ENCODE results near the gene CORO1C. TPM values are rescaled to one million over a fixed set of nuclear protein-coding genes. Genes with fewer than 3 reads are reported as not detected.
A peak's percentile ranks its signal among the peaks of the same experiment; 100 is the strongest.

Gene CORO1C
- total RNA-seq, 4 donors from 2014 or later, result 24.7 to 47.6 (median 30.9) TPM

DNA sequence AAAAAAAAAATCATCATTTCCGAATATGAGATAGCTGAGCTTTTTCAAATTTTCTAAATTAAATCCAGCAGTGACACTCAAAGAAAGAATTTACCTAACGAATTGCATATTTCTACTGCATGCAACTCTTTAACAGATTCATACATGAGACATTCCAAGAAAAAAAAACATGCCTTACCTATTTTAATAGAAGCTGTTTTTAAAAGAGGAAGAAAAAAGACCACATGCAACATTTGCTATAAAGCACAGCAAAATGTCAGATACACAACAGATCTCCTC is 18.5 kb downstream of the CORO1C start:
- Histone ChIP-seq H3K4me1 (peaks cover 66 to 71% of the 10 kb centered on the region in 2 donors), H3K9me3 (no peaks in the 10 kb centered on the region), H3K36me3 (no peaks in the 10 kb centered on the region), H3K27ac (no peak overlapping the region), H3K27me3 (no peaks in the 10 kb centered on the region), H3K4me3 (no peak overlapping the region)
- ATAC-seq, result no peak
- TF ChIP-seq, protein P1, sequence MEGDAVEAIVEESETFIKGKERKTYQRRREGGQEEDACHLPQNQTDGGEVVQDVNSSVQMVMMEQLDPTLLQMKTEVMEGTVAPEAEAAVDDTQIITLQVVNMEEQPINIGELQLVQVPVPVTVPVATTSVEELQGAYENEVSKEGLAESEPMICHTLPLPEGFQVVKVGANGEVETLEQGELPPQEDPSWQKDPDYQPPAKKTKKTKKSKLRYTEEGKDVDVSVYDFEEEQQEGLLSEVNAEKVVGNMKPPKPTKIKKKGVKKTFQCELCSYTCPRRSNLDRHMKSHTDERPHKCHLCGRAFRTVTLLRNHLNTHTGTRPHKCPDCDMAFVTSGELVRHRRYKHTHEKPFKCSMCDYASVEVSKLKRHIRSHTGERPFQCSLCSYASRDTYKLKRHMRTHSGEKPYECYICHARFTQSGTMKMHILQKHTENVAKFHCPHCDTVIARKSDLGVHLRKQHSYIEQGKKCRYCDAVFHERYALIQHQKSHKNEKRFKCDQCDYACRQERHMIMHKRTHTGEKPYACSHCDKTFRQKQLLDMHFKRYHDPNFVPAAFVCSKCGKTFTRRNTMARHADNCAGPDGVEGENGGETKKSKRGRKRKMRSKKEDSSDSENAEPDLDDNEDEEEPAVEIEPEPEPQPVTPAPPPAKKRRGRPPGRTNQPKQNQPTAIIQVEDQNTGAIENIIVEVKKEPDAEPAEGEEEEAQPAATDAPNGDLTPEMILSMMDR (IDR thresholded peaks at IDR 0.05 in 4 of 5, conservative IDR thresholded peaks at IDR 0.05 in 1 of 5), result no peak
- no peak for TF ChIP-seq POLR2A (IDR thresholded peaks at IDR 0.05)
- DNase-seq, result no peak
- intact Hi-C loops (cut with DNase I; ENCODE audit: low total_unique reads), result no loop called here
- in situ Hi-C loops (cut with MboI; ENCODE audit: low sequenced_read_pairs in 4 of 4), result no loop called here

DNA sequence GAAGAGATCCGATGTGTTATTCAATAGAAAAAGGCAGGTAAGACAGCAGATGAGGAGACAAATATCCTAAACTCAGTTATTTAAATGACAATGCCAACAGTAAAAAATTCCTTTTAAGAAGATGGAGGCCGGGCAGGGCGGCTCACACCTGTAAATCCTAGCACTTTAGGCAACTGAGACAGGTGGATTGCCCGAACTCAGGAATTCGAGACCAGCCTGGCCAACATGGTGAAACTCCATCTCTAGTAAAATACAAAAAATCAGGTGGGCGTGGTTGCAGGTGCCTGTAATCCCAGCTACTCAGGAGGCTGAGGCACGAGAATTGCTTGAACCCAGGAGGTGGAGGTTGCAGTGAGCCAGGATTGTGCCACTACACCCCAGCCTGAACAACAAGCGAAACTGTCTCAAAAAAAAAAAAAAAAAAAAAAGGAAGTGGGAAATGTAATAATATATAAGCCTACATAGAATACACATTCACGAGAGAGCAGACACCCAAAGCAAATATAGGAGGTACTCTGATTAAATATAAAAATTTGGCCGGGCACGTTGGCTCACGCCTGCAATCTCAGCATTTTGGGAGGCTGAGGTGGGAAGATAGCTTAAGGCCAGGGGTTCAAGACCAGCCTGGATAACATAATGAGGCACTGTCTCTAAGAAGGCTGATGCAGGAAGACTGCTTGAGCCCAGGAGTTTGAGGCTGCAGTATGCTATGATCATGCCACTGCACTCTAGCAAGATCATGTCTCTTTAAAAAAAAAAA is 19.0 kb downstream of the CORO1C start:
- DNase-seq (no peak), ATAC-seq (no peak)
- H3K27ac ChIP-seq, result peak overlapping the region in 3 of 4 donors; percentile 8 to 33 (median 12)
- no peak for TF ChIP-seq POLR2A (IDR thresholded peaks at IDR 0.05)
- H3K9me3 ChIP-seq, result no peaks in the 10 kb centered on the region
- H3K4me3 ChIP-seq, result no peak overlapping the region
- intact Hi-C loops (cut with DNase I; ENCODE audit: low total_unique reads) (no loop called here), in situ Hi-C loops (cut with MboI; ENCODE audit: low sequenced_read_pairs in 4 of 4) (no loop called here)
- no peaks in the 10 kb centered on the region for H3K36me3 ChIP-seq
- H3K27me3 ChIP-seq, result no peaks in the 10 kb centered on the region
- H3K4me1 ChIP-seq, result peaks cover 66 to 71% of the 10 kb centered on the region in 2 donors

GRCh38 chr12:108711489-108712164 is 19.7 kb downstream of the CORO1C start:
- Histone ChIP-seq H3K36me3 (no peaks in the 10 kb centered on the region), H3K27me3 (no peaks in the 10 kb centered on the region), H3K9me3 (no peaks in the 10 kb centered on the region), H3K4me1 (peaks cover 66 to 70% of the 10 kb centered on the region in 2 donors), H3K27ac (peak overlapping the region in 3 of 4 donors; percentile 8 to 33 (median 12)), H3K4me3 (no peak overlapping the region)
- in situ Hi-C loops (cut with MboI; ENCODE audit: low sequenced_read_pairs in 4 of 4) (no loop called here), intact Hi-C loops (cut with DNase I; ENCODE audit: low total_unique reads) (no loop called here)
- TF ChIP-seq, protein P1 (IDR thresholded peaks at IDR 0.05 in 4 of 5, conservative IDR thresholded peaks at IDR 0.05 in 1 of 5), result no peak
- no peak for TF ChIP-seq POLR2A (IDR thresholded peaks at IDR 0.05)
- no peak for ATAC-seq
- DNase-seq, result no peak

- no peak overlapping the region for H3K4me3 ChIP-seq
- intact Hi-C loops (cut with DNase I; ENCODE audit: low total_unique reads), result no loop called here
- H3K36me3 ChIP-seq, result no peaks in the 10 kb centered on the region
- no peaks in the 10 kb centered on the region for H3K27me3 ChIP-seq
- in situ Hi-C loops (cut with MboI; ENCODE audit: low sequenced_read_pairs in 4 of 4), result no loop called here
- DNase-seq (no peak), ATAC-seq (no peak)
- TF ChIP-seq, protein P1 (IDR thresholded peaks at IDR 0.05 in 4 of 5, conservative IDR thresholded peaks at IDR 0.05 in 1 of 5), result no peak
- TF ChIP-seq POLR2A (IDR thresholded peaks at IDR 0.05), result no peak
- H3K9me3 ChIP-seq, result no peaks in the 10 kb centered on the region
- peak overlapping the region in 2 of 4 donors; percentile 12 for H3K27ac ChIP-seq
- peaks cover 66 to 72% of the 10 kb centered on the region in 2 donors for H3K4me1 ChIP-seq
These were observed 21.6 kb downstream of the CORO1C start for GRCh38 chr12:108709697-108710096.

- ATAC-seq (peak in 1 of 2 donors; percentile 20), DNase-seq (no peak)
- peaks cover 0 to 4% of the 10 kb centered on the region in 2 donors for H3K36me3 ChIP-seq
- H3K4me1 ChIP-seq, result peaks cover 81 to 89% of the 10 kb centered on the region in 2 donors
- in situ Hi-C loops (cut with MboI; ENCODE audit: low sequenced_read_pairs in 4 of 4), result no loop called here
- H3K9me3 ChIP-seq, result no peaks in the 10 kb centered on the region
- no peaks in the 10 kb centered on the region for H3K27me3 ChIP-seq
- peak overlapping the region; percentile 92 to 98 (median 96) for H3K27ac ChIP-seq
- intact Hi-C loops (cut with DNase I; ENCODE audit: low total_unique reads), result loop anchor here (1.0 kb wide), 1 partner anchor 18 kb away; no protein-coding TSS in a partner anchor
- H3K4me3 ChIP-seq, result peak overlapping the region in 1 of 4 donors; percentile 11
- TF ChIP-seq, protein P1 (IDR thresholded peaks at IDR 0.05 in 4 of 5, conservative IDR thresholded peaks at IDR 0.05 in 1 of 5), result no peak
- no peak for TF ChIP-seq POLR2A (IDR thresholded peaks at IDR 0.05)
These were observed 26.8 kb downstream of the CORO1C start for GRCh38 chr12:108704527-108704926.
